ENCODE measurements around the gene FAM193A. TPM values are rescaled to one million over a fixed set of nuclear protein-coding genes. Genes with fewer than 3 reads are reported as not detected.

Gene FAM193A
- total RNA-seq, 1 donor from 2014 or later = 26.1 TPM

GRCh38 chr4:2741626-2742025, 205.2 kb downstream of the FAM193A start:
- intact Hi-C loops (cut with DNase I) = no loop called here
- TF ChIP-seq, protein P1, sequence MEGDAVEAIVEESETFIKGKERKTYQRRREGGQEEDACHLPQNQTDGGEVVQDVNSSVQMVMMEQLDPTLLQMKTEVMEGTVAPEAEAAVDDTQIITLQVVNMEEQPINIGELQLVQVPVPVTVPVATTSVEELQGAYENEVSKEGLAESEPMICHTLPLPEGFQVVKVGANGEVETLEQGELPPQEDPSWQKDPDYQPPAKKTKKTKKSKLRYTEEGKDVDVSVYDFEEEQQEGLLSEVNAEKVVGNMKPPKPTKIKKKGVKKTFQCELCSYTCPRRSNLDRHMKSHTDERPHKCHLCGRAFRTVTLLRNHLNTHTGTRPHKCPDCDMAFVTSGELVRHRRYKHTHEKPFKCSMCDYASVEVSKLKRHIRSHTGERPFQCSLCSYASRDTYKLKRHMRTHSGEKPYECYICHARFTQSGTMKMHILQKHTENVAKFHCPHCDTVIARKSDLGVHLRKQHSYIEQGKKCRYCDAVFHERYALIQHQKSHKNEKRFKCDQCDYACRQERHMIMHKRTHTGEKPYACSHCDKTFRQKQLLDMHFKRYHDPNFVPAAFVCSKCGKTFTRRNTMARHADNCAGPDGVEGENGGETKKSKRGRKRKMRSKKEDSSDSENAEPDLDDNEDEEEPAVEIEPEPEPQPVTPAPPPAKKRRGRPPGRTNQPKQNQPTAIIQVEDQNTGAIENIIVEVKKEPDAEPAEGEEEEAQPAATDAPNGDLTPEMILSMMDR (IDR thresholded peaks at IDR 0.05) = no peak
- Histone ChIP-seq H3K27ac (no peak overlapping the region), H3K4me1 (peaks cover 11% of the 10 kb centered on the region), H3K36me3 (peaks cover 59% of the 10 kb centered on the region), H3K9me3 (no peaks in the 10 kb centered on the region), H3K27me3 (ENCODE audit: low read depth) (no peaks in the 10 kb centered on the region), H3K4me3 (no peak overlapping the region)
- no peak for ATAC-seq
- DNase-seq = peak; percentile 30

DNA sequence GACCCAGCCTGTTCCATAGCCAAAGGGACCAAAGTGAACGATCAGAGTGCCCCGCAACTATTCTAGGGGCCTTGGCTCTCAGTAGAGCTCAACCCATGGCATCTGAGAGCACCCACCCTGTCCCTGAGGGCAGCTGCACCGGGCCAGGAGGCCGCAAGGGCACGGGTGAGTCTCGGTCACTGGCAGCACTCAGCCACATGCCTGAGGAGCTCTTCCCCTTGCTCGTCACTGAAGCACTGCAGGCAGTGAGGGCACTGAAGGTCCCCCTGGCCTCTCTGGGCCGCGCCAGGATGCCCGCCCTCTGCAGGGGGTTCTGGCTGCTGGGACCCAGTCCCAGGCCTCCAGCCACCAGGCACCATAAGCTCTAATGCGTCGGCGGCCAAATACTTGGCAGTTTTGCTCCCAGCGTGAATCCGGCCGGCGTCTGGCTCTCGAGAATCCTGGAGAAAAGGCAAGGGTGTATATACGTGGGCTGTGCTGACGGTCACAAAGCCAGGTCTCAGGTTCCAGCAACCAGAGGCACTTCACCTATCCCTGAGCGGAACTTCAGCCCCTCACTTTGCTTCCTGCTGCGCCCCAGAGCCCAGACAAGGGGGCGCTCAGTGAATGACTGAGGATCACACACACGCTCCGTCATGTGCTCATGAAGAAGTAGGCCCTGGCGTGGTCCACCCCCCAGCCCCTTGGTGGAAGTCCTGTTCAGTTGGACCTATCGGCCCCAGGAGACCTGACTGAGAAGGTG, 205.8 kb downstream of the FAM193A start:
- peaks cover 66% of the 10 kb centered on the region for H3K36me3 ChIP-seq
- DNase-seq = peak; percentile 38

DNA sequence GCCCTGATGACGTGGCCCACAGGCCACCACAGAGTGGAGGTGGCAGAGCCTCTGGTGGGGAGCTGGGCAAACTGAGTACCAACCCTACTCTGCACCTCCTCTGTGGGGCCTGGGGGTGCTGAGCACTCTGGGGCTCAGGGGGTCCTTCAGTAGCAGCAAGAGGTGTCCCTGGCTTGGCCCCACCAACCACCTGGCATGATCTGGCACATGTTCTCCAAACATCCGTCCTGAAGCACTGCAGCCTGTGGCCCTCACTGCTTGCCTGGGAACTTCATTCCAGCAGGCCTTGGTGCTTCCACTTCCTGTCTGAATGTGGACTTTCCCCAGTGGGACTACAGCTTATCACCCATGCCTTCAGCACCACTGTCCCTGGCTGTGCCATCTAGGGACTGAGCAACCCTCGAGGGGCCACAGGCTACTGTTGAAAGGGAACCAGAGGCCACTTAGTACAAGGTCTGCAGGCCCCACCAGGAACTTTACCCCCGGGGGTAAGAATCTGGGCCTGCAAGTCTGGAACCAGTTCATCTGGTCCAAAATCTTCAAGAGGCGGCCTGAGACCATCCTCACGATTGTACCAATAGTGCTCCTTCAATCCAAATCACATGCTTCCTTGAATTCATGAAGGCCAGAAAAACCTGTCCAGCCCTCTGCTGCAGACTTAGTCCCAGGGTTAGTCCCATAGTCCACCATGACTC, 206.5 kb downstream of the FAM193A start:
- intact Hi-C loops (cut with DNase I) = no loop called here
- peaks cover 73% of the 10 kb centered on the region for H3K36me3 ChIP-seq

More for the DNA sequence above, 205.8 kb downstream of the FAM193A start:
- no peak for ATAC-seq
- no peaks in the 10 kb centered on the region for H3K9me3 ChIP-seq
- no peaks in the 10 kb centered on the region for H3K27me3 ChIP-seq (ENCODE audit: low read depth)
- TF ChIP-seq, protein P1 (IDR thresholded peaks at IDR 0.05) = no peak
- intact Hi-C loops (cut with DNase I) = no loop called here
- no peak overlapping the region for H3K27ac ChIP-seq
- H3K4me1 ChIP-seq = peaks cover 17% of the 10 kb centered on the region
- H3K4me3 ChIP-seq = no peak overlapping the region

DNA sequence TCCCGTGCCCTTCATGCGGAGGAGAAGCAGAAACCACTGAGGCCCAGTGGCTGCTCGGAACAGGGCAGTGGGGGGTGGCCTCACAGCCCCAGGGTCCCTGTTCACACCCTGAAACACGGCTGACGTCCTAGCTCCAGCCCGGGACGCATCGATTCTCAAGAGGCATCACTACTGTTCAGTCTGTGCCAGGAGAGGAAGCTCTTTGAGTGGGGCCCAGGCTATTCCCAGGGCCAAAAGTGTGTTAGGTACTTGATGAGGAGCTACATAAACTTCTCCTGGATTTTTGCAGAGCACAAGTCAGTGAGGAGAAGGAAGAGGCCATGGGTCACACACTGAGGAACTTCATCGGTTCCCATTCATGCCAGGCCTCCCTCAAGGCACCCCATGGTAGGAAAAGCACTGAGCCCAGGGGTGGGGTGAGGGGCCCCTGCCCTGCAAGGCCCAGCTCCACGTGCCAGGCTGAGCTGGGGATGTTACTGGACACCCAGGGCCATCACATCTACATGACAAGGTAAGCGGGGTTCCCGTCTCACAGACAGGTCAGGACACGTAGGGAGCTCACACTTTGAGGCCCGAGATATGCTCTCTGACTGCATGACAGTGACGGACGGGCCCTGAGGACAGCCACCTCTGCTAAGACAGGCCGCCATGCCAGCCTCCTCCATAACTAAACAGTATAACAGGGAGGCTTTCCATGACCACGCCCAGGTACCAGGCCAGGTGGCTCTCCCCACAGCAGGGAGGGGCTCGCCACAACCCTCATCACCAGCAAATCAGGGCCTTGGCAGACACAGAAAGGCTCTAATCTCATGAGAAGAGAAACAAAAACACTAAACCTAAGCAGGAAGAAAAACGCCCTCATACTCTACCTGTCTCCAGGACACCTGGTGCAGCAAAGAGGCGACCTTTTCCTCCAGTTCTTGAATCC, 207.3 kb downstream of the FAM193A start:
- H3K27me3 ChIP-seq (ENCODE audit: low read depth) = no peaks in the 10 kb centered on the region
- no peaks in the 10 kb centered on the region for H3K9me3 ChIP-seq
- no peak overlapping the region for H3K27ac ChIP-seq
- no peak overlapping the region for H3K4me3 ChIP-seq
- H3K4me1 ChIP-seq = peaks cover 17% of the 10 kb centered on the region
- ATAC-seq (peak in 1 of 2 donors; percentile 6), DNase-seq (peak; percentile 45)
- TF ChIP-seq, protein P1 (IDR thresholded peaks at IDR 0.05) = no peak
- H3K36me3 ChIP-seq = peaks cover 73% of the 10 kb centered on the region
- intact Hi-C loops (cut with DNase I) = no loop called here

More for the DNA sequence above, 206.5 kb downstream of the FAM193A start:
- H3K27ac ChIP-seq = no peak overlapping the region
- no peak overlapping the region for H3K4me3 ChIP-seq
- ATAC-seq (no peak), DNase-seq (peak; percentile 24)
- H3K27me3 ChIP-seq (ENCODE audit: low read depth) = no peaks in the 10 kb centered on the region
- peaks cover 17% of the 10 kb centered on the region for H3K4me1 ChIP-seq
- TF ChIP-seq, protein P1 (IDR thresholded peaks at IDR 0.05) = no peak
- H3K9me3 ChIP-seq = no peaks in the 10 kb centered on the region

DNA sequence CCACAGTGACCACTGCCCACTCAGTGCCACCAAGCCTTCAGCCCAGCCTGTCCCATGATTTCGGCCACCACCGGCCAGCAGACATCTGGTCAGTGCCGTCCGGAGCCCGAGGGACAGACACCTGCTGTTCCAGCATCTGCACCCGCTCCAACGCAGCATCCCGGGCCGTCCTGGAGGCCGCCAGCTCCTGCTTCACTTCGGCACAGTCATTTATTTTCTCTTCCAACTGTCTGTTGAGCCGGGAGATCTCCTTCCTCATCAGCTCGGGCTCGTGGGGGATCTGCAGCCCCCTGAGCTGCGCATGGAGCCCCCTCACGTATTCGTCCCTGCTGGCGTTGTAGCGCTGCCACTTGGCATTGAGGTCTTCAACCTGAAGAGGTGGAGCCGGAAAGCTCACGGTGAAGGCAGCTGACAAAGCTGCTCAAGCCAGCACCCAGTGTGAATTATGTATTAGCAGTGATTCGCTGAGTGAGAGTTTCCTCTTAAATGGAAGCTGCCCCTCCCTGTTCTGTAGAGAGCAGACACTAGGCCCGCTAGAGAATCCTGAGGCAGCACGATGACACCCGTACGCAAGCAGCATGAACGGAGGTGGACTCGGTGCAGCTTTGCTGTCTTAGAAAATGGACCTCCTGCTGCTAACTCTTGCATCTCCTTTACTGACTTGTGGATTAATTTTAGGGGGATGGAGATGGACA, 208.3 kb downstream of the FAM193A start:
- H3K36me3 ChIP-seq = peaks cover 73% of the 10 kb centered on the region
- H3K4me1 ChIP-seq = peaks cover 17% of the 10 kb centered on the region
- H3K27me3 ChIP-seq (ENCODE audit: low read depth) = no peaks in the 10 kb centered on the region
- H3K27ac ChIP-seq = no peak overlapping the region
- no peak overlapping the region for H3K4me3 ChIP-seq
- H3K9me3 ChIP-seq = no peaks in the 10 kb centered on the region
- TF ChIP-seq, protein P1 (IDR thresholded peaks at IDR 0.05) = no peak
- intact Hi-C loops (cut with DNase I) = no loop called here
- no peak for ATAC-seq
- DNase-seq = peak; percentile 36
